Activated naive CD8-positive, alpha-beta T cell treated with anti-CD3 and anti-CD28 coated beads, Interleukin-2, amount 50 U/mL, for 16 hours (primary cell): ENCODE data around the gene SV2C.

Source experiments
- DNase-seq: peaks from one replicate; pipeline ENCODE4 v3.0.0-alpha.2; 2020; ENCODE audit warnings: low read depth, low spot score

Gene SV2C

DNA sequence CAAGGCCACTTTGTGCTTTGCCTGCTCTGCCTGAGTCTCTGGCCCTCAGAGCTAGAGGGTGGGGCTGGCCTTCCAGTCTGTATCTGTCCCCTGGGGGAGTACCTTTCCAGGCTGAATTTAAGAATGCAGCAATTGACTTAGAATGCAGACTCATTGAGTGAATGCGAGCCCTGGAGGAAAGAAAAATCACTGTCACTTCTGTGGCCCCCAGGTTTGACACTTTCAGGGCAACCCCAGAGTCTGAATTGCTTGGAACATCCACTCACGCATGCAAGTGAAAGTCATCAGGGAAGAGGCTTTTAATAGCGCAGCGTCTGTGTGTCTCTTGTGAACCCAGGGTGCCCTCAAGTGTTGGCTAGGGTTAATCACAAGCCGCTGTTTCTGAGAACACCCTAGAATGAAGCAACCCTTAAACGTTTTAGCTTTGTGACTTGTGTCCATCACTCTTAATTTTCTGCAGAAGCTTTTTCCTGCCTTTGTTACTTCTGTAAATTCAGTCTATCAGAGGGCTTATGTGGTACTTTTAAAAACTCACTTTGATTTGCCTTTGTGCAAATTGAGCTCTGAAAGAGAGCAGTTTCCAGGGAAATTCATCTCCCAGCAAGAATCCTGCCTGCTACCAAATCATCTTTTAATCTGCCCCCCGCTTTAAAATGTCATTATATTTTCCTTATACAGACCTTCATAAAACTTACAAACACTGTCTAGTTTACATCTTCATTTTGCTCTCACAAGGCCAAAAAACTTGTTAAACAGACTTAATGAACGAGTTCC, 173.1 kb downstream of the SV2C start:
- no peak for DNase-seq

DNA sequence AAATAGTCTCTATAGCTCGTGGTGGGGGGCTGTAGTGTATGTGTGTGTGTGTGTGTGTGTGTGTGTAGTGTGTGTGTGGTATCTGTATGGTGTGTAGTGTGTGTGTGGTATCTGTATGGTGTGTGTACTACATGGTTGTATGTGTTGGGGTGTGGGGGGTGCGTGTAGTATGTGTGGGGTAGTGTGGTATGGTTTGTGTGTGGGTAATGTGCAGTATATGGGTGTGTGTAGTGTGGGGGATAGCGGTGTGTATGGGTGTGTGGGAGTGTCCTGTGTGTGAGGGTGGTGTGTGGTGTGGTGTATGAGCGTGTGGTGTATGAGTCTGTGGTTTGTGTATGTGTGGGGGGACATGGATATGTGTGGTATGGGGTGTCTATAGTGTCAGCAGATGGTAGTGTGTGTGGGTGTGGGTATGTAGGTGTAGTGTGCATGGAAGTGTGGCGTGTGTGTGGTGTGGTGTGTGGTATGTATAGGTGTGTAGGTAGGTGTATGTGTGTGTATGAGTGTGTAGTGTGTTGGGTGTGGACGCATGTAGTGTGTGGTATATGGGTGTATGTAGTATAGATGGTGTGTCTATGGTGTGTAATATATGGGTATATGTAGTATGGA, 174.1 kb downstream of the SV2C start:
- DNase-seq, result no peak

DNA sequence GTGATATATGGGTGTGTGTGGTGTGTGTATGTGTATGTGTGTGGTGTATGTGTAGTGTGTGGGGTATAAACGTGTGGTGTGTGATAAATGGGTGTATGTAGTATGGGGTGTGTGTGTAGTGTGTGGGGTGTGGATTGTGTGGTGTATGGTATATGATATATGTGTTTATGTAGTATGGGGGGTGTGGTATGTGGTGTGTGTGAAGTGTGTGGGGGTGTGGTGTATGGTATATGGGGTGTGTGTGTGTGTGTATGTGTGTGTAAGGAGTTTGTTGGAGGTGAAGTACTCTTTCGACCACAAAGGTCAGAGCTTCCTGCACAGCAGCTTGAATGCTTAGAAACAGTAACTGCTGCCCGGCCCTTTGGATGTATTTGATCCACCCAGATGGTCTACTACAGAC, 174.7 kb downstream of the SV2C start:
- DNase-seq, result no peak

DNA sequence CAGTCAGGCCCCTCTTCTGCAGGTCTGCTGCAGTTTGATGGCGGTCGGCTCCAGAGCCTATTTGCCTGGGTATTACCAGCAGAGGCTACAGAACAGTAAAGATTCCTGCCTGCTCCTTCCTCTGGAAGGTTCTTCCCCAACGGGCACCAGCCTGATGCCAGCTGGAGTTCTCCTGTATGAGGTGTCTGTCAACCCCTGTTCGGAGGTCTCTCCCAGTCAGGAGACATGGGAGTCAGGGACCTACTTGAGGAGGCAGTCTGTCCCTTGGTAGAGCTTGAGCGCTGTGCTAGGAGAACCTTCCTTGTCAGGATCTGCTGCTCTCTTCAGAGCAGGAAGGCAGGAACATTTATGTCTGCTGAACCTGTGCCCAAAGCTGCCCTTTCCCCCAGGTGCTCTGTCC, 181.5 kb downstream of the SV2C start:
- DNase-seq, result no peak

DNA sequence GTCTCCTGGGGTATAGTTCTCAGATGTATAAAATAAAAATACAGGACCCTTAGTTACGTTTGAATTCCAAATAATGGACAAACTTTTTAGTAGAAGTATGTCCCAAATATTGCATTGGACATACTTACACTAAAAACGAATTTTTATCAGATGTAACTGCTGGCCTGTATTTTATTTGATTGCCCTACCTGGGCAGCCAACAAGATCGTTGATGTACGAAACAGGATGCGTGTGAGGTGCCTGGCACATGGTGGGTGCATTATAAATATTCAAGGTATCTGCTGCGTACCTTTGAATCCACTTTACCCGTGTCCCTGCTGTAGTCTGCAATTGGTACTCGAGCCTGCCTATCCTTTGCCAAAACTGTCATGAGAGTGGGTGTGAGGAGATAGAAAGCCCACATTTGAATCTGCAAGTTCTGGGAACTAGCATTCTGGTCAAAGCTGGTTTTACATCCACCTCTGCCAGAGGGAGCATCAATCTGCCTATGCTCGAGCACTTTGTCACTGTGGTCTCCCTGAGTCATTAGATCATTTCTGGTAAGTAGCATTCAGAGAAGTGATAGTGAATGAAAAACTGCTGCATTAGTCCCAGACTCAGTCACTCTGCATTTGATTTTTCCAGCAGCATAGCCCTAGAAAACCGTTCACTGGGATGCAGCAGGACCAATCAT, 186.2 kb downstream of the SV2C start:
- DNase-seq, result no peak

DNA sequence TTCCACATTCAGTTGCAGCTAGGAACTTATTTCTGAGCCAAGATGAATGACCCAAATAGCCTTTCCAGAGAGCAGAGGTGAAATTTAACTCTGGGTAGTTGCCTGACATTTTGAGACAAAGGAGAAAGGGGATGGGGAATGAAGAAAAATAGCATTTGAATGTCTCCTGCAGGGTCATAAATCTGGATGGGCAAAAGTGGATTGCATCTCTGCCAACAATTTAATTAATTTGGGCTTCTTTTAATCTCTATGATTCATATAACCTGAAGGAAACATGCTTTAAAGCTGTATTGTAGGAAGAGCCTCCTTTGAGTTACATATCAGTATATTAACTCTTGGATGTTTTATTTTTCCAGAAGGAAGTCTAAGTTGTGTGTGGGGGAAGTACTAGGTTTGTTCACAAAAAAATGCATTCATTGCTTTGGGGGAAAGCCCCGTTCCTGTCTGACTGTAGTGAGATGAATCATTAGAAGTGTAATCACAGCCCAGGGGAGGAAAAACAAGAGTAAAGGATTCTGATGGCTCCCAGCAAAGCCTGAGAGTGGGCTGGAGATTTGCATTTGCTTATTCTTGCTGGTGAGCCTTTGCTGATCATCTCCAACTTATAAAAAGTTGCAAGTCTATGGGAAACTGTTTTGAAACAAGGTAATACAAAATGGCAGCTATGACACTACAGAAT, 186.9 kb downstream of the SV2C start:
- DNase-seq, result no peak

DNA sequence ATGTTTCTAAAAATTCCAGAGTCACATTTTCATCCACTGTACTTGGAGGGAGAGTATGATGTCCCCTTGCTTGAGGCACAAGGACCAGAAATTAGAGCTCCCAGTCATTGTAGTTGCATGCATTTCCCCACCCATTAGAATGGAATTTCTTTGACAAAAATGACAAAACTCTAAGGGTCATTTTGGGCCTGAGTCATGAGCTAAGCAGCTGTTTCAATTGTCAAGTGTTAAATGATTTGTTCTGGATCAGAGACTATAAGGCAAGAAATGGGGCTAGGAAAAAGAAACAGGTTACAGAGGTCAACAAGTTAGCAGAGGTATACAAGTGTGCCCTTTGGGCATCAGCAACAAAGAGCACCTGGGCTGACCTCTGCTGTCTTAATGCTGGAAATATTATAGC, 188.7 kb downstream of the SV2C start:
- DNase-seq, result no peak

DNA sequence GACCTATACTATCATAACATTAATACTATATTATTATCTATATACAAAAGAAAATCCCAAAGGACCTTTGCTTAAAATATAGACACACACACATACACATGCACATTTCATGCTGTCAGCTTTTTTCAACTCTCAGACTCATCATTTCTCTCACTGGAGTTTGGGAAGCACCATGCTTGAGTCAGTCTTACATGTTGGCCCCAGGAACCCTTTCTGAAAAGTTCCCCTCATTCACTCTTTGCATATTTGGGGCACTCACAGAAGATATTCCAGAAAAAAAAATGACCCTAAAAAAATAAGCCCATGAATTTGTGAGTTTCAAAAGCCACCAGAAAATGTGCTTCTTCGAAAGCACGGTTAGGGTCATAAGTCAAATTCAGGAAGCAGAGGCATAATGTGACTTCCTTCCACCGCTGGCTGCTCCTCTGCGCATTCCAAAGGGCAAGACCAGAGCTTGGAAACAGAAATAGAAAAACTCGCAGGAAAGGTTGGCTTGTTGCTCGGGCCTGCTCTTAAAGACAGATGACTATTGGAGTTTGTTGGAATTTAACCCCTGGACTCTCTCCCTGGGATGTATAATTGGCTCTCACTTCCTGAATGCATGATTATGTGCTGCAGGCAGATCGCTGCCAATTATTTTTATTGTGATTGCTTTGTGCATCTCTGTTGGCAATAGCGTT, 190.2 kb downstream of the SV2C start:
- DNase-seq, result no peak

DNA sequence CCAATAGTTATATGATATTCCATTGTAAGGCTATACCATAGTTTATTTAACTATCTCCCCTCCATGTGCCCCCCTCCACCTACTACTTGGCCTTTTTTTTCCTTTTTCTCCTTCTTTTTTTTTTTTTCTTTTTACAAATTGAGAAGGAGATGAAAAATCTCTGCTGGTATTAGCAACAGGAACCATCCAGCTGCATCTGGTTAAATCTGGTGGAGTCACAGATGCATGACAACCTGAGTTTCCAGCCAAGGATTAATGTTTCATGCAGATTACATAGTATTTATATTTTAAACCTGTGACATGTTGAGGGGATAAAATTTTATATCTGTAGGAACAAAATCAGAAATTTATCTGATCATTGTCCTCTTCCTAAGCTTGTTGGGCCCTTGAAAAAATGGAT, 191.4 kb downstream of the SV2C start:
- no peak for DNase-seq

DNA sequence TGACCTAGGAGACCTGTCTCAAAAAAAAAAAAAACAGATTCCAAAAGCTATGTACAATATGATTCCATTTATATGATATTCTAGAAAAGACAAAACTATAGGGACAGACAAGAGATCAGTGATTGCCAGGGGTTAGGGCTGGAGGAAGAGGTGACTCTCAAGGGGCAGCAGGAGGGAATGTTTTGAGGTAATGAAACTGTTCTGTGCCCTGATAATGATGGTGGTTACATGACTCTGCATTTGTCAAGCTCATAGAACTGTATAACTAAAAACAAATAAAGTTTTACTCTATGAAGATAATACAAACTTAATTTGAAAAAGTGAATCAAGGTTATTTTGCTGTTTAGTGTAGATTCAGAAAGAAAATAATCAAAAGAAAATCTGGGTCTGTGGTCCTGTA, 194.6 kb downstream of the SV2C start:
- DNase-seq, result no peak

DNA sequence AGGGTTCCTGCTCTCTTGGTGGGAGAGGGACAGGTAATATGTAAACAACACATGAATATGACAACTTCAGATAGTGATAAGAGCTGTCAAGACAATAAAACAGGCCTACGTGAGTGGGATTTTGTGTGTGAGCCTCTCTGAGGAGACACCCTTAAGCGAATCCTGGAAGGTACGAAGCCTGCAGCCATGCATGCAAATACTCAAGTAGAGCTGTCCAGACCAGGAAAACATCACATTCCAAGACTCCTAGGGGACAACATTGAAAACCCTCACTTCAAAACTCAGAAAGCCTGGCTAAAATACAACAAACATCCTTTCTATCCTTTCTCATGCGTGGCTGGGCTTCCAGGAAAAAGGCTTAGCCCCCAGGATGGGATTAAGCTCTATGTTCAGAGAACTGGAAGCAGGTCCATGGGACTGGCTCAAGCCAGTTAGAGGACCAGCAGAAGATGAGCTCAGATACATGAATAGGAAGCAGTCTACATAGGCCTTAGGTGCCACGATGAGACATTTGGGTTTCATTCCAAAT, 195.1 kb downstream of the SV2C start:
- DNase-seq, result no peak

DNA sequence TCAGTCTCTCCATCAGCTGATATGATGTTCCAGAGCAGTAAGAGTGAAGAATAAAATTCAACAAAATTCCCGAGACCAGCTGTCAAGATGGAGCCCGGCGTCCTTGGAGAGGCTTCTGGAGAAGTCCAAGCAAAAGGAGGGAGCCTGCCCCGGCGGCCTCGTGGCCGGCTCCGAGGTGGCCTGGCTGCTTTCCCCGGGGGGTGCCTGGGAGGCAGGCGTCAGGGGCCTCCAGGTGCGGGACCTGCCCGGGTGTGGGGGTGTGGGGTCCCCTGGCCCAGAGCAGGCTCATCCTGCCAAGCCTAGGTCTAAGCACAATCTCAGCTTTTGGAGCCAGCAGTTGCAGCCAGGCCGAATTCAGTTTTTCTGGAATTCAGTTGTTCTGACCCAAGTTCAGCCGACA, 197.3 kb downstream of the SV2C start:
- DNase-seq, result no peak

DNA sequence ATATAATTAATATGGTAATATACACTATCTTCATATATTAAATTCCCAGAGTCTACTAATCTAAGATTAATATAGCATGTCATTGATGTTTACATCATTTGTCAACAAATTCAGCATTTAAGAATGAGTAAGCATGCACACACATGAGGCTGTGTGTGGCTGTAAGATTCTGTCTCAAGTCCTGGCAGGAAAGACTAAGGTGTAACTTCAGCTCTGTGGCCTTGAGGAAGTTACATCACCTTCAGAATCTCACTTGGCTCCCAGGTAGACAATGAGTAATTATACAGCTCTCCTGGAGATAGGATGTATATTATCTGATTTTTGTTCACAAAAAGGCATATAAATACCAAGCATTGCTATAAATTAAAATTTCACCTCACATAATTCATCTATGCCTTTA, 200.5 kb downstream of the SV2C start:
- no peak for DNase-seq

DNA sequence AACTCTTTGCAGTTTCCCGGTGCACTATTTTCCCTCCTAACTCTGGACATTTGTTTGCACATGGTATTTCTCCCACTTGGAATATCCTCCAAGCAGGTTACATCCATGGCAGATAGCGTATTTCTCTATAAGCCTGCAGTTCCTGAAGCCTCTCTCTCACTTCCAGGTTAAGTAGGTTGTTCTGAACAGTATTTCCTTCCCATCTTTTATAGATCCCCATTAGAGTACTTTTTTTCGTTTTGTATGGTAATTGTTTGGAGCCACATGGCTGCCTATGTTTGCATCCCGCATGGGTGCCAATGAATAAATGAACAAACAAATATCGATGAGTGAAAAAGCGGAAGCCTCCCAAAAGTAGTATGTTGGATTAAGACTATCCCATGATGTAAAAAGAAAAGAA, 206.5 kb downstream of the SV2C start:
- no peak for DNase-seq

DNA sequence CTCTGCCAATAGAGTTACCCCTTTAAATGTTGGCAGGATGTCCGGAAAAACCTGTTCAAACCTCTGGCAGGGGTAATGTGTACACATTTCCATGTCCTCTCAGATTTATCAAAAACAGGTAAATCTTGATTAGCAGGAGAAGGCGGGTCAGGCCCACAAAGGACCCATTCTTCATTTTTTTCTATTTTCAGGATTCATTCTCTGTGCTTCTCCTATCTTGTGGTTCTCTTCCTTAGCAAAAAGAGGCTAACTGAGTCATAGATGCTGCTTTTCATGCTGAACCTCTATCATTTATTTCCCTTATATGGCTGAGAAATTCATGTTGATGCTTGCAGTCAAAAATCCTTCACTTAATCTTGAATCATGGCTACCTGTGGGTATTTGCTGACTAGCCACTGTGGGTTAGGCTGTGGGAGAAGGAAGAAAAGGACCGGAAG, 207.2 kb downstream of the SV2C start:
- DNase-seq, result no peak

DNA sequence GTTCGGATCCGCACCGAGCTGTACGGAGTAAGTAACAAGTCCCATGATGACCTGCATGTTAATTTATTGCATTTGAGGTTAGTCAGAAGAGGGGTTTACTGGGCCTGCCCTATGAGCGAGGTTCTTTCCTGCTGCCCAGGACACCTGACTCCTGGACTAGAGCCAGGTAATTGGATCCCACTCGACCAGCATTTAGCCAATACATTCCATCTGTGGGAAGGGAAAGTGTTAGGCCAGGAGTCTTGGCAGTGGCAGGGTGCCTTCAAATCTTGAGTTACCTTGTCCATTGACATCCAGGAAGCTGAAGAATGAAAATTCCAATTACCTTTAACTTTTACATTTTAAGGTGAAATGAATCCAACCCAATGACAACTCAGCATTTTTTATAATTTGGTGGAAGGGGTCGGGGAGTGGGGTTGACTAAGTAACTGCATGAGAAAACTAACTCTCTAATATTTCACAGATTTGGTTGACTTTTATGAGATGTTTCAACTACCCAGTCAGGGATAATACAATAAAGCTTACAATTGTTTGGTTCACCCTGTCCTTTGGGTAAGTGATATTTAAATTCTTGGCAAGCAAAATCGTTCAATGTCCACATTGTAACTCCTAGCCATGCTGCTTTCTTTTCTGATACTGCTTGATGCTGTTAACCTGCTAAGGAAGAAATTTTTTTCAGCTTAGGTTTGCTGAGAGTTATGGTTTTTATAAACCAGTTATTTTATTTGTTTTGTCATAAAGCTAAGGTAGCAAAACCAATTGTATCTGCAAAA, 208.3 kb downstream of the SV2C start:
- no peak for DNase-seq

DNA sequence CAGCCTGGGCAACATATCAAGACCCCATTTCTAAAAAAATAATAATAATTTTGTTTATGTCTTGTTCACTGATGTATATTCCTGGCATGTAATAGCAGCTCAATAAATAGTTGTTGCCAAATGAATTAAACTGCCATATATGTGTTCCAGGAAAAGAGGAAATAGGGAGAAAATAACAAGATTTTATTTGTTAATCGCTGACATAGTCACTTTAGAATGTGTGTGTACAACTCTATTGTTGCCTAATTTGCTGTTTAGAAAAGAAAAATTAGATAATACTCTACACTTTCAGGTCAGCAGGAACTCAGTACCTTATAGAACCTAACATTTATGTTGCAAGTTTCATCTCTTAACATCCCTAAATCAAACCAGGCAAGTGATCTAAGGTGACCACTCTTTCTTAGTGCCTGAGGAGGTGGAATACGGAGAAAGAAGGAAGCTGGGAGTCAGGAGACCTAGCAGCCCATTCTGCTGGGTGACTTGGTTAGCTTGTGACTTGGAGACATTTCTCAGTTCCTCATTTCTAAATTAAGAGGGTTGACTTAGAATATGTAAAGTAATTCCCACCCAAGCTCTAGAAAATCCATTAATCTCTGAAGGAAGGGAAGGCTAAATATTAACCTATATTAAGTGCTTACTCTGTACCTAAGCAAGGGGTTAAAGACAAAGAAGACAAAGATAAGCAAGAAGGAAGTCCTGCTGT, 209.6 kb downstream of the SV2C start:
- DNase-seq, result no peak

DNA sequence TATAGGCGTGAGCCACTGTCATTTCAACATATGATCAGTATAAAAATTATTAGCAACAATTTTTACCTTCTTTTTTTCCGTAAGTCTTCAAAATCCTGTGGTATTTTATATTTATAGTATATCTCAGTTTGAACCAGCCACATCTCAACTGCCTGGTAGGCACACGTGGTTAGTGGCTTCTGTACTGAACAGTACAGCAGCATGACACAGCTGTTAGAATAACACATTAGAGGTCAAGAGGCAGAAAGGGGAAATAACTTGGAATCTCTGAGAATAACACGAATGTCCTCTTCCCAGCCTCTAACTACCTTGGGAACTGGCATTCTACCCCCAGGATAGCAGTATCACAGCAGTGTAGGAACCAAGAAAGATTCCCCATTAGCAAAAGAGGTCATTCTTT, 211.4 kb downstream of the SV2C start:
- no peak for DNase-seq

DNA sequence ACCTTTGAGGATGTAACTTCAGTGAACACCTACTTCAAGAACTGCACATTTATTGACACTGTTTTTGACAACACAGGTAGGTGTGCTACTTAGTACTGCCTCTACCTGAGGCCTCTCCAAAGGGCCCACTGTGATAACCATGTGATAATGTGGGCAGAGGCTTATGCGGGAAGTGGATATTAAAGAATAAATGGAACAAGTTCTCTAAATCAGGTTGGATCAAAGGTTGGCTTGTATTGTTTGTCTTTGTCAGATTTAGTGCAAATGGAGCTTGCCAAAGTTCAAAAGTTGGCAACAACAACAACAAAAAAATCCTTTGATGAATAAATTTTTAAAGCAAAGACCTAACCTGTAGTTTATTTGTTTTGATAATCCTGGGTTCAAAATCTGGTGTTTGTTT, 215.7 kb downstream of the SV2C start:
- no peak for DNase-seq

DNA sequence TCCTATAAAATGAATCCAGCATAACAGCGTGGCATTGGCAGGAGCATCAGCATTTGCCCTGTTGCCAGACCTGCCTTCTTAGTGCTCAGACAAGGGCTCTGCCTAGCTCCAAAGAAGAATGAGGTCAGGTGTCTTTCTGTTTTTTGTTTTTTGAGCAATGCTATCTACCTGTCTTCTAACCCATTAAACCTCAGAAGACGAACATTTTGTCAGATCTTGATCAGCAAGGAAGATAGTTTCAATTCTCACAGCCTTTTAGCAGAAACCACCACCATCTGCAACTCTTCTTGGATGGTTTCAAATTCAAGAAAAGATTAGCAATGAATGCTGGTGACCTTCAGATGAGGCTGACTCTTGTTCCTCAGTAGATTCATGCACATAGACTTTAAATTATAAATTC, 216.4 kb downstream of the SV2C start:
- DNase-seq, result no peak
